Measurements from ENCODE around the gene CCDC91. TPM values are rescaled to one million over a fixed set of nuclear protein-coding genes. Genes with fewer than 3 reads are reported as not detected.
"Not testable (repeated sequence)": the region's sequence is repeated elsewhere in the genome, so short reads cannot be mapped to it uniquely, and the experiment has no call there.

CCDC91 gene
- total RNA-seq, 1 donor from 2014 or later: 46.3 TPM

DNA sequence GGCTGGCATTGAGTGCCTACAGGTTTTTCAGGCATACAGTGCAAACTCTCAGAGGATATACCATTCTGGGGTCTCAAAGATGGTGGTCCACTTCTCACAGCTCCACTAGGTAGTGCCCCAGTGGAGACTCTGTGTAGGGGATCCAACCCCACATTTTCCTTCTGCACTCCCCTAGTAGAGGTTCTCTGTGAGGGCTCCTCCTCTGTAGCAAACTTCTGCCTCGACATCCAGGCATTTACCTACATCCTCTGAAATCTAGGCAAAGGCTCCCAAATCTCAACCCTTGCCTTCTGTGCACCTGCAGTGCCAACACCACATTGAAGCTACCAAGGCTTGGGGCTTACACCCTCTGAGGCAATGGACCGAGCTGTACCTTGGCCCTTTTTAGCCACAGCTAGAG is 179.2 kb downstream of the CCDC91 start:
- TF ChIP-seq, protein P1, sequence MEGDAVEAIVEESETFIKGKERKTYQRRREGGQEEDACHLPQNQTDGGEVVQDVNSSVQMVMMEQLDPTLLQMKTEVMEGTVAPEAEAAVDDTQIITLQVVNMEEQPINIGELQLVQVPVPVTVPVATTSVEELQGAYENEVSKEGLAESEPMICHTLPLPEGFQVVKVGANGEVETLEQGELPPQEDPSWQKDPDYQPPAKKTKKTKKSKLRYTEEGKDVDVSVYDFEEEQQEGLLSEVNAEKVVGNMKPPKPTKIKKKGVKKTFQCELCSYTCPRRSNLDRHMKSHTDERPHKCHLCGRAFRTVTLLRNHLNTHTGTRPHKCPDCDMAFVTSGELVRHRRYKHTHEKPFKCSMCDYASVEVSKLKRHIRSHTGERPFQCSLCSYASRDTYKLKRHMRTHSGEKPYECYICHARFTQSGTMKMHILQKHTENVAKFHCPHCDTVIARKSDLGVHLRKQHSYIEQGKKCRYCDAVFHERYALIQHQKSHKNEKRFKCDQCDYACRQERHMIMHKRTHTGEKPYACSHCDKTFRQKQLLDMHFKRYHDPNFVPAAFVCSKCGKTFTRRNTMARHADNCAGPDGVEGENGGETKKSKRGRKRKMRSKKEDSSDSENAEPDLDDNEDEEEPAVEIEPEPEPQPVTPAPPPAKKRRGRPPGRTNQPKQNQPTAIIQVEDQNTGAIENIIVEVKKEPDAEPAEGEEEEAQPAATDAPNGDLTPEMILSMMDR (IDR thresholded peaks at IDR 0.05): no peak
- no peak for DNase-seq
- no peak overlapping the region for H3K27ac Mint-ChIP-seq
- ChIA-PET CTCF (no interaction called here), POLR2A (no interaction called here)
- ATAC-seq (ENCODE audit: low read depth): no peak
- H3K9me3 Mint-ChIP-seq: peaks cover 34% of the 10 kb centered on the region
- H3K4me1 Mint-ChIP-seq: no peaks in the 10 kb centered on the region
- no peaks in the 10 kb centered on the region for H3K27me3 Mint-ChIP-seq
- H3K36me3 Mint-ChIP-seq (ENCODE audit: low read depth): peaks cover 88% of the 10 kb centered on the region
- intact Hi-C loops (cut with micrococcal nuclease): no loop called here
- H3K4me3 Mint-ChIP-seq: no peak overlapping the region

- ChIA-PET POLR2A (no interaction called here), CTCF (no interaction called here)
- TF ChIP-seq, protein P1 (IDR thresholded peaks at IDR 0.05): no peak
- Mint-ChIP-seq H3K27ac (no peak overlapping the region), H3K9me3 (peaks cover 9% of the 10 kb centered on the region), H3K4me1 (no peaks in the 10 kb centered on the region), H3K27me3 (no peaks in the 10 kb centered on the region), H3K36me3 (ENCODE audit: low read depth) (peaks cover 64% of the 10 kb centered on the region), H3K4me3 (no peak overlapping the region)
- intact Hi-C loops (cut with micrococcal nuclease): no loop called here
- DNase-seq (no peak), ATAC-seq (ENCODE audit: low read depth) (no peak)
These were observed 184.3 kb downstream of the CCDC91 start for GRCh38 chr12:28374556-28374955.

- POLR2A ChIA-PET: no interaction called here
- Mint-ChIP-seq H3K4me3 (no peak overlapping the region), H3K9me3 (no peaks in the 10 kb centered on the region), H3K36me3 (ENCODE audit: low read depth) (peaks cover 32% of the 10 kb centered on the region), H3K27ac (no peak overlapping the region), H3K4me1 (no peaks in the 10 kb centered on the region), H3K27me3 (no peaks in the 10 kb centered on the region)
- TF ChIP-seq, protein P1 (IDR thresholded peaks at IDR 0.05): no peak
- intact Hi-C loops (cut with micrococcal nuclease): no loop called here
- ATAC-seq (ENCODE audit: low read depth) (no peak), DNase-seq (no peak)
- CTCF ChIA-PET: no interaction called here
These were observed 188.5 kb downstream of the CCDC91 start for GRCh38 chr12:28378736-28379135.

GRCh38 chr12:28379779-28380178 is 189.5 kb downstream of the CCDC91 start:
- CTCF ChIA-PET; POLR2A ChIA-PET; H3K27me3 Mint-ChIP-seq; H3K9me3 Mint-ChIP-seq; H3K27ac Mint-ChIP-seq; DNase-seq; H3K4me3 Mint-ChIP-seq; ATAC-seq (ENCODE audit: low read depth); H3K4me1 Mint-ChIP-seq; intact Hi-C loops (cut with micrococcal nuclease): not testable (repeated sequence)
- peaks cover 29% of the 10 kb centered on the region for H3K36me3 Mint-ChIP-seq (ENCODE audit: low read depth)

GRCh38 chr12:28383368-28383767 is 193.1 kb downstream of the CCDC91 start:
- Mint-ChIP-seq H3K27ac (no peak overlapping the region), H3K4me3 (no peak overlapping the region), H3K36me3 (ENCODE audit: low read depth) (peaks cover 33% of the 10 kb centered on the region), H3K9me3 (no peaks in the 10 kb centered on the region), H3K27me3 (no peaks in the 10 kb centered on the region), H3K4me1 (no peaks in the 10 kb centered on the region)
- intact Hi-C loops (cut with micrococcal nuclease): no loop called here
- no peak for ATAC-seq (ENCODE audit: low read depth)
- POLR2A ChIA-PET: no interaction called here
- no peak for DNase-seq
- TF ChIP-seq, protein P1 (IDR thresholded peaks at IDR 0.05): no peak
- CTCF ChIA-PET: no interaction called here

DNA sequence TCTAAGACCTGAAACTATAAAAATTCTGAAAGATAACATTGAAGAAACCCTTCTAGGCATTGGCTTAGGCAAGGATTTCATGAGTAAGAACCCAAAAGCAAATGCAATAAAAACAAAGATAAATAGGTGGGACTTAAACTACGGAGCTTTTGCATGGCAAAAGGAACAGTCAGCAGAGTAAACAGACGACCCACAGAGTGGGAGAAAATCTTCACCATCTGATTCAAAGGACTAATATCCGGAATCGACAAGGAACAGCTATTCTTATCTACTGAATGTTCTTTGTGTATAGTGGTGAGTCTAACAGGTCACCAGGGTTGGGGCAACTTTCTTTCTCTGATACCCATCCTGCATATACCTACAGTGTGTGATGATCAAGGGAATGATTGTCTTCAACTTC is 198.6 kb downstream of the CCDC91 start:
- TF ChIP-seq, protein P1 (IDR thresholded peaks at IDR 0.05): no peak
- H3K4me3 Mint-ChIP-seq: no peak overlapping the region
- CTCF ChIA-PET: no interaction called here
- H3K27me3 Mint-ChIP-seq: no peaks in the 10 kb centered on the region
- intact Hi-C loops (cut with micrococcal nuclease): no loop called here
- POLR2A ChIA-PET: no interaction called here
- DNase-seq: no peak
- H3K27ac Mint-ChIP-seq: no peak overlapping the region
- no peaks in the 10 kb centered on the region for H3K9me3 Mint-ChIP-seq
- ATAC-seq (ENCODE audit: low read depth): no peak
- H3K36me3 Mint-ChIP-seq (ENCODE audit: low read depth): peaks cover 52% of the 10 kb centered on the region
- H3K4me1 Mint-ChIP-seq: no peaks in the 10 kb centered on the region

Data from activated B cell treated with CpG ODN at 0.5 μM for 24 hours (primary cell).